SU-DHL-6 (cell line): ENCODE measurements around the gene SMIM38.

Experiments used
- H2AFZ ChIP-seq: fragments of 200-600 bp; sonication (generic); 2 replicates; pipeline ENCODE4 v1.6.1; 2014; ENCODE audit warnings: low read depth, mild to moderate bottlenecking, moderate library complexity, mixed read lengths, antibody characterized with exemption, low read length; ENCODE audit not compliant: severe bottlenecking
- H3F3A ChIP-seq: fragments of 200-600 bp; shearing (Covaris generic); 2 replicates; pipeline ENCODE4 v1.6.0; 2016; ENCODE audit warnings: antibody characterized with exemption, mild to moderate bottlenecking; ENCODE audit not compliant: insufficient read depth
- H3K27ac ChIP-seq: fragments of 200-600 bp; sonication (generic); 2 replicates; pipeline ENCODE4 v1.5.1; 2016; ENCODE audit warnings: low read depth, mild to moderate bottlenecking, low read length, moderate library complexity, mixed read lengths
- H3K27me3 ChIP-seq: fragments of 200-600 bp; sonication (generic), shearing (Covaris generic); 2 replicates; pipeline ENCODE4 v1.6.0; 2014; ENCODE audit warnings: mild to moderate bottlenecking, low read length
- H3K36me3 ChIP-seq: fragments of 200-600 bp; sonication (generic); 2 replicates; pipeline ENCODE4 v1.6.1; 2014; ENCODE audit warnings: mild to moderate bottlenecking, low read length, mixed read lengths
- H3K4me2 ChIP-seq: fragments of 300-600, 200-600 bp; shearing (Covaris generic), sonication (generic); 2 replicates; pipeline ENCODE4 v1.6.0; 2014; ENCODE audit warnings: low read length, low read depth, mild to moderate bottlenecking; ENCODE audit not compliant: poor library complexity, severe bottlenecking
- H3K4me3 ChIP-seq: fragments of 200-600 bp; sonication (generic); 2 replicates; pipeline ENCODE4 v1.5.1; 2014; ENCODE audit warnings: antibody characterized with exemption, low read length, mild to moderate bottlenecking, mixed read lengths; ENCODE audit not compliant: insufficient read depth, poor library complexity, severe bottlenecking
- H3K79me2 ChIP-seq: fragments of 200-600 bp; sonication (generic); 2 replicates; pipeline ENCODE4 v1.6.1; 2014; ENCODE audit warnings: mild to moderate bottlenecking, low read length, moderate library complexity; ENCODE audit not compliant: insufficient read depth
- H3K9ac ChIP-seq: fragments of 200-600 bp; sonication (generic); 2 replicates; pipeline ENCODE4 v1.7.0; 2014; ENCODE audit warnings: mild to moderate bottlenecking, low read length
- H3K9me2 ChIP-seq: fragments of 200-600 bp; sonication (generic); replicated peaks from 2 replicates; pipeline ENCODE4 v1.6.1; 2014; ENCODE audit warnings: low read length; ENCODE audit not compliant: insufficient read depth
- H3K9me3 ChIP-seq: fragments of 200-600 bp; sonication (generic); 2 replicates; pipeline ENCODE4 v1.6.1; 2014; ENCODE audit warnings: low read length, mixed read lengths; ENCODE audit not compliant: insufficient read depth
- H4K20me1 ChIP-seq: fragments of 200-600 bp; sonication (generic); 2 replicates; pipeline ENCODE4 v1.6.1; 2014; ENCODE audit warnings: low read depth, mild to moderate bottlenecking, antibody characterized with exemption, low read length, moderate library complexity, mixed read lengths
- EZH2phosphoT487 ChIP-seq: fragments of 200-600 bp; sonication (generic), shearing (Covaris generic); conservative IDR thresholded peaks from 2 replicates; pipeline ENCODE4 v1.6.1; 2018; ENCODE audit warnings: mild to moderate bottlenecking, antibody characterized with exemption, low read length, moderate library complexity, mixed read lengths
- TF ChIP-seq, protein P1 (sequence below): fragments of 200-600 bp; sonication (generic); IDR thresholded peaks from one replicate; pipeline ENCODE4 v1.5.1; 2017; ENCODE audit warnings: antibody characterized with exemption, mild to moderate bottlenecking, low read length, moderate library complexity; ENCODE audit not compliant: insufficient read depth, poor library complexity, severe bottlenecking

SMIM38 gene

DNA sequence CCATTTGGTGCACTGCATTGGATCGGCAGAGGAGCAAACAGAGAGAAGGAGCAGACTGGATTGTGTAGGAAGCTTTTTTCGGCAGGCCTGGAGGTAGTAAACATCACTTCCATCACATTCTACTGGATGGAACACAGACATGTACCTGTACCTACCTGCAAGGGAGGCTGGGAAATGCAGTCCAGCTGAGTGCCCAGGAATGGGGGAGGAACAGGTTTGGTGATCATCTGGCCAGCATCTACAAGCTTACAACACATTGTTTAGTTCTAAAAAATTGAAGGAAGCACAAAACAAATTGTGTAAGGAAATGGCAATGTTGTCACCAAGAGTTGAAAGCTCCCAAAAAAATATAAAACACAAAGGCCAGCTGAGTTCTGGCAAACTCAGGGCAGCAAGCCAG is 19.1 kb downstream of the SMIM38 start:
- no peak overlapping the region for H3K4me2 ChIP-seq
- H2AFZ ChIP-seq, result no peak overlapping the region
- no peaks in the 10 kb centered on the region for H3F3A ChIP-seq
- no peak overlapping the region for H3K27ac ChIP-seq
- H3K36me3 ChIP-seq, result no peaks in the 10 kb centered on the region
- H3K4me3 ChIP-seq, result no peak overlapping the region
- H3K9ac ChIP-seq, result no peak overlapping the region
- no peaks in the 10 kb centered on the region for H3K27me3 ChIP-seq
- TF ChIP-seq EZH2phosphoT487, result no peak
- TF ChIP-seq, protein P1, sequence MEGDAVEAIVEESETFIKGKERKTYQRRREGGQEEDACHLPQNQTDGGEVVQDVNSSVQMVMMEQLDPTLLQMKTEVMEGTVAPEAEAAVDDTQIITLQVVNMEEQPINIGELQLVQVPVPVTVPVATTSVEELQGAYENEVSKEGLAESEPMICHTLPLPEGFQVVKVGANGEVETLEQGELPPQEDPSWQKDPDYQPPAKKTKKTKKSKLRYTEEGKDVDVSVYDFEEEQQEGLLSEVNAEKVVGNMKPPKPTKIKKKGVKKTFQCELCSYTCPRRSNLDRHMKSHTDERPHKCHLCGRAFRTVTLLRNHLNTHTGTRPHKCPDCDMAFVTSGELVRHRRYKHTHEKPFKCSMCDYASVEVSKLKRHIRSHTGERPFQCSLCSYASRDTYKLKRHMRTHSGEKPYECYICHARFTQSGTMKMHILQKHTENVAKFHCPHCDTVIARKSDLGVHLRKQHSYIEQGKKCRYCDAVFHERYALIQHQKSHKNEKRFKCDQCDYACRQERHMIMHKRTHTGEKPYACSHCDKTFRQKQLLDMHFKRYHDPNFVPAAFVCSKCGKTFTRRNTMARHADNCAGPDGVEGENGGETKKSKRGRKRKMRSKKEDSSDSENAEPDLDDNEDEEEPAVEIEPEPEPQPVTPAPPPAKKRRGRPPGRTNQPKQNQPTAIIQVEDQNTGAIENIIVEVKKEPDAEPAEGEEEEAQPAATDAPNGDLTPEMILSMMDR, result no peak
- no peaks in the 10 kb centered on the region for H3K9me3 ChIP-seq
- H3K79me2 ChIP-seq, result no peaks in the 10 kb centered on the region
- H3K9me2 ChIP-seq, result no peaks in the 10 kb centered on the region
- H4K20me1 ChIP-seq, result no peaks in the 10 kb centered on the region

GRCh38 chr11:69178819-69179482 is 23.2 kb downstream of the SMIM38 start:
- Histone ChIP-seq H3F3A (no peaks in the 10 kb centered on the region), H3K4me3 (no peak overlapping the region), H3K4me2 (no peak overlapping the region), H3K27ac (no peak overlapping the region), H3K9me3 (no peaks in the 10 kb centered on the region), H4K20me1 (no peaks in the 10 kb centered on the region), H3K9me2 (no peaks in the 10 kb centered on the region), H3K36me3 (no peaks in the 10 kb centered on the region), H3K79me2 (no peaks in the 10 kb centered on the region), H2AFZ (no peak overlapping the region), H3K27me3 (no peaks in the 10 kb centered on the region), H3K9ac (no peak overlapping the region)
- TF ChIP-seq EZH2phosphoT487, result no peak
- TF ChIP-seq, protein P1, result no peak

GRCh38 chr11:69180226-69180625 is 24.5 kb downstream of the SMIM38 start:
- Histone ChIP-seq H4K20me1 (no peaks in the 10 kb centered on the region), H3K9ac (no peak overlapping the region), H3K27me3 (no peaks in the 10 kb centered on the region), H3K4me3 (no peak overlapping the region), H3K79me2 (no peaks in the 10 kb centered on the region), H3K9me2 (no peaks in the 10 kb centered on the region), H3K9me3 (no peaks in the 10 kb centered on the region), H2AFZ (no peak overlapping the region), H3K27ac (no peak overlapping the region), H3K36me3 (no peaks in the 10 kb centered on the region), H3K4me2 (no peak overlapping the region), H3F3A (no peaks in the 10 kb centered on the region)
- TF ChIP-seq, protein P1, result no peak
- no peak for TF ChIP-seq EZH2phosphoT487
